PFSK-1 (cell line): ENCODE results near the gene SLC12A8.

Source experiments
- FOXP2 ChIP-seq: optimal IDR thresholded peaks from 2 replicates; pipeline ENCODE3; 2011; ENCODE audit warnings: borderline replicate concordance, control low read depth, inconsistent platforms; ENCODE audit not compliant: insufficient read depth; ENCODE audit errors: extremely low read length, extremely low read depth
- POLR2AphosphoS5 ChIP-seq: IDR thresholded peaks from 2 replicates; pipeline ENCODE4 v1.6.1; 2012; ENCODE audit warnings: low read depth, mild to moderate bottlenecking, control low read depth, low read length, moderate library complexity
- REST ChIP-seq, 2 experiments: IDR thresholded peaks; 2 replicates each; pipeline versions ENCODE4 v1.6.1 to v1.8.0; 2011 to 2012; ENCODE audit warnings: low read depth in 2 of 2, low read length in 2 of 2, control low read depth in 1 of 2, inconsistent platforms in 1 of 2, mild to moderate bottlenecking in 1 of 2, moderate library complexity in 1 of 2; ENCODE audit not compliant: insufficient read depth in 1 of 2
- SIN3A ChIP-seq: IDR thresholded peaks from 2 replicates; pipeline ENCODE4 v1.6.1; 2012; ENCODE audit warnings: mild to moderate bottlenecking, low read length, moderate library complexity, borderline replicate concordance; ENCODE audit not compliant: insufficient read depth
- TAF1 ChIP-seq: IDR thresholded peaks from 2 replicates; pipeline ENCODE4 v1.6.1; 2012; ENCODE audit warnings: low read length, control low read depth, borderline replicate concordance; ENCODE audit not compliant: insufficient read depth

Gene SLC12A8

GRCh38 chr3:125110016-125110875 is 102.3 kb downstream of the SLC12A8 start:
- no peak for TF ChIP-seq SIN3A
- no peak for TF ChIP-seq FOXP2
- TF ChIP-seq POLR2AphosphoS5 = no peak
- no peak for TF ChIP-seq REST (IDR thresholded peaks at IDR 0.05; ENCODE audit: insufficient read depth in 1 of 2, low read depth in 2 of 2, low read length in 2 of 2)
- TF ChIP-seq TAF1 = no peak

- TF ChIP-seq SIN3A (no peak), FOXP2 (no peak), REST (IDR thresholded peaks at IDR 0.05; ENCODE audit: insufficient read depth in 1 of 2, low read depth in 2 of 2, low read length in 2 of 2) (no peak), POLR2AphosphoS5 (no peak), TAF1 (no peak)
Measured at GRCh38 chr3:125109536-125109925, 103.0 kb downstream of the SLC12A8 start.

GRCh38 chr3:125108833-125109535 is 103.6 kb downstream of the SLC12A8 start:
- TF ChIP-seq SIN3A (no peak), POLR2AphosphoS5 (no peak), REST (IDR thresholded peaks at IDR 0.05; ENCODE audit: insufficient read depth in 1 of 2, low read depth in 2 of 2, low read length in 2 of 2) (no peak), FOXP2 (no peak), TAF1 (no peak)

- TF ChIP-seq FOXP2 (no peak), REST (IDR thresholded peaks at IDR 0.05; ENCODE audit: insufficient read depth in 1 of 2, low read depth in 2 of 2, low read length in 2 of 2) (no peak), POLR2AphosphoS5 (no peak), TAF1 (no peak), SIN3A (no peak)
Measured at GRCh38 chr3:125107861-125108567, 104.5 kb downstream of the SLC12A8 start.
